ENCODE results near the gene HYI.

HYI gene

GRCh38 chr1:43443197-43443946, 10.4 kb downstream of the HYI start:
- no peak for DNase-seq

DNA sequence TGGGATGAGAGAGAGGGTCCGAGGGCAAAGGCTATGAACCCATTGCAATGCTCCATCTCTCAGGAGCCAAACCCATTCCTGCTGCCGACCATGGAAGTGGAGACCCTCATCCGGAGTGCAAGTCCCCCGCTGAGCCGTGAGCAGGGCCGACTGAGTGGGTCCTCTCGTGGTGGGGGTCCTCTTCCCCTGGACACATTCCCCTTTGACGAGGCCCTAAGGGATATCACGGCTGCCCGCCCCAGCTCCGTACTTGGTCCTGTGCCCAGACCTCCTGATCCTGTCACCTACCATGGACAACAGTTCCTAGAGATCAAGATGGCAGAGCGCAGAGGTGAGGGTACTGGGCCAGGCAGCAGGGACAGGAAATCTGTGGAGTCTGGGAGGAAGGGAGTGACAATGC, 11.0 kb downstream of the HYI start:
- no peak for DNase-seq

- DNase-seq = no peak
Observed at GRCh38 chr1:43441894-43442637, 11.7 kb downstream of the HYI start.

- DNase-seq = no peak
Observed at GRCh38 chr1:43441166-43441893, 12.4 kb downstream of the HYI start.

DNA sequence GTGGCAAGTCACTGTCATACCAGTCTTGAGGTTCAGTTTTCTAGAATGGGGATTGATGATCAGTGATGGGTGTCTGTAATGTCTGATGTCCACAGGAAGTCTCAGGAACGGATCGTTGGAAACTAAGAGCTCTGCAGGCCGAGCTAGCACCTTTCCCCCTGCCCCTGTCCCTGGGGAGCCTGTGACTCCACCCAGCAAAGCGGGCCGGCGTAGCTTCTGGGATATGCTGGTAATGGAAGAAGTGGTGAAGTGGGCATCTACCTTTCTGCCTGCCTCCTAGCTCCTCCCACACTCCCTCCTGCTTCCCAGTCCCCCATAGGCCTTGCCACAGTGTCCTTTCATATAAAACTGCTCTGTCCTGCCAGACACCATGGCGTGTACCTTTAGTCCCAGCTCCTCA, 13.4 kb downstream of the HYI start:
- no peak for DNase-seq

DNA sequence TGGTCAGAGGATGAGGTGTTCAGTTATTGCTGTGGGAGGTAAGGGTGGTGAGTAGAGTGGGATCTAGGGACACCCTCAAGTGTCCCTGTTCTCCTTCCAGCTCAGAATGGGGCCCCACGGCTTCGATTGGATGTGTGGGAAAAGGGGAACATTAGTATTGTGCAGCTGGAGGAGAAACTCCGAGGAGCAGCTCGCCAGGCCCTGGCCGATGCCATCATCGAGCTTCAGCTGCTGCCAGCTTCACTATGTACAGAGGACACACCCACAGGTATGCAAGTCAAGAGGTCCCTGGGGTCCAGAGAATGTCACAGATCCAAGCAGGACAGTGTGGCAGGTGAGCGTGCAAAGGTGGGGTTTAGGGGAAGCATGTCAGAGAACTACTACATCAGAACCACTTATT, 13.9 kb downstream of the HYI start:
- no peak for DNase-seq

GRCh38 chr1:43438953-43439581, 14.7 kb downstream of the HYI start:
- DNase-seq = no peak

GRCh38 chr1:43438576-43438952, 15.2 kb downstream of the HYI start:
- no peak for DNase-seq

- DNase-seq = no peak
Observed at GRCh38 chr1:43438006-43438405, 15.7 kb downstream of the HYI start.

GRCh38 chr1:43437031-43437973, 16.4 kb downstream of the HYI start:
- DNase-seq = no peak

- DNase-seq = no peak
Observed at GRCh38 chr1:43436371-43436770, 17.4 kb downstream of the HYI start.

DNA sequence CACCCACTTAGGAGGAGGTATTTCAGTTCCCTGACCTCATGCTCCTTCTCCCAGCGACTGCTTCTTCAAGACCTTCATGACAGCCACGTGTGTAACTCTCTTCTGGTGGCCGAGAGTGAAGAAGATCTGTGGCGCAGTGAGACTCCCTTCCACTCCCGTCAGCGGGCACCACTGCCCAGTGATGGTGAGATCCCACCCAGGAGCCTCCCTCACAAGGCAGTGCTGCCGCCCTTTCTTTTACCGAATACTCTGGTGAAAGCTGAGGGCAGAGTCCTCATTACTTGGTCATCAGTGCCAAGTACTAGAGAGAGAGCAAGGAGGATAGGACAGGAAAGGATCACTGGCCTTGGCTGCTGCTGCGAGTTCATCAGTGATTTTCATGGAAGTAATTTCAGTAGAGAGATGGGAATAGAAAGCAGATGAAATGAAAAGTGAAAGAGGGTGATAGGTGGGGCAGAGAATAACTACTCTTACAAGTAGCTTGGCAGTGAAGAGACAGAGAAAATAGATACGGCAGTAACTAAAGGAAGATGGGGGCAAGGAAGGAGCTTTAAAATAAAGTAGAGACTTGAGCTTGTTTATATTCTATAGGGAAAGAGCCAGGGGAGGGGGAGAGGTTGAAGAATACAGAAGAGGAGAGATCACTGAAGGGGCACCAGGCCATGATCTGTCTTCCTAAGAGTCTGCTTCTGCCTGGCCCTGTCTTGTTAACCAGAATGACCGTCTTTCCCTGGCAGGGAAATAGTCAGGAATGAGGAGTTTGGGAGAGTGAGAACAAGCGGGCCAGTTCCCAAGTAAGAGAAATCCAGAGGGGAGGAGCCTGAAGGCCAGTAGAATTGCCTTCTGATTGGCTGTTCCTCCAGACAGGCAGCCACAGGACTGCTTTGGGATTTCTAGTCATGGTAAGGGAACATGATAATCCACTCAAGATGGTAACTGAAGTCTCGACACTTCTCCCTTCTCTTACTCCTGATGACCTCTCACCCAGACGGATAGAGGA, 18.3 kb downstream of the HYI start:
- DNase-seq = no peak

GRCh38 chr1:43434256-43434655, 19.5 kb downstream of the HYI start:
- DNase-seq = no peak

- DNase-seq = no peak
Observed at GRCh38 chr1:43432907-43433306, 20.8 kb downstream of the HYI start.

DNA sequence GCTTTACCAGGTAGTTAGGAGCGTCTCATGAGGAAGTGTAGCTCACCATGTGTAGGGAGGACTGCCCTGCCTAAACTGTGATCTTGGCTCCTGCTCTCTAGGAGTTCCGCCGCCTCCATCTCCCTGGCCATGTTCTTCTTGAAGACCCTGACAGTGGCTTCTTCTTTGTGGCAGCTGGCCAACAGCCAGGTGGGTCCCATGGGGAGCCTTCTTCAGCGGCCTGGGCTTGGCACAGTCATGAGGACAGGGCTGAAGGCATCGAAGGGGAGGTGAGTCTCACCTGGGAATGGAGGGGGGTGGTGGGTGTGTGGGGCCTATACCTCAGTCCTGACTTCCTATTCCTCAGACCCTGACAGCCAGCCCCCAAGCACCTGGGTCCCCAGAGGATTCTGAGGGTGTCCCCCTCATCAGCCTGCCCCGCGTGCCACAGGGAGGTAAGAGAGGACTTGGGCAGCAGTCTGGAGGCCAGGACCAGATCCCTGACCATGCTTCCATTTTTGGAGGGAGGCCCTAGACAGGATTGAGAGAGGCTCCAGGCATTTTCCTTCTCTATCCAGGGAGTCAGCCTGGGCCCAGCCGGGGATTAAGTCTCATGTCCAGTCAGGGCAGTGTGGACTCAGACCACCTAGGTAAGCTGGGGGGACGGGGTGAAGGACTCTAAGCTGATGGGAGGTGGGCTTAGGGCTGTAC, 21.4 kb downstream of the HYI start:
- DNase-seq = no peak

GRCh38 chr1:43431676-43432075, 22.1 kb downstream of the HYI start:
- DNase-seq = no peak

- DNase-seq = no peak
Observed at GRCh38 chr1:43430831-43431230, 22.9 kb downstream of the HYI start.

GRCh38 chr1:43427941-43428340, 25.8 kb downstream of the HYI start:
- DNase-seq = no peak

DNA sequence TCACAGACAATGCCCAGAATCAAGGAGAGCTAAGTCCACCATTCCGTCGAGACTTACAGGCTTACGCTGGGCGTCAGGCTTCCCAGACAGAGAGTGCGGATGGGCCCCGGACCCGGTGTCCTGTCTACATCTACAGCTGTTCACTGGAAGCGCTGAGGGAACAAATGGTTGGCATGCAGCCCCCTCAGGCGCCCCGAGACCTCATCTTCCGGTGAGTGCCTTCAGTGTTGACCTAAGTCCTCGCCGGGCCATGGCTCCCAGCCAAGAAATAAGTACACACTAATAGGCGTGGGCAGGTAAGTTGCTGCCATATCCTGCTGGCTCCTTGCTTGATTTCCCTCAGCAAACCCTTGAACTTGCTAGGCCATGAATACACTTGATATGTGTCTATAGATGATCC, 26.2 kb downstream of the HYI start:
- DNase-seq = no peak

DNA sequence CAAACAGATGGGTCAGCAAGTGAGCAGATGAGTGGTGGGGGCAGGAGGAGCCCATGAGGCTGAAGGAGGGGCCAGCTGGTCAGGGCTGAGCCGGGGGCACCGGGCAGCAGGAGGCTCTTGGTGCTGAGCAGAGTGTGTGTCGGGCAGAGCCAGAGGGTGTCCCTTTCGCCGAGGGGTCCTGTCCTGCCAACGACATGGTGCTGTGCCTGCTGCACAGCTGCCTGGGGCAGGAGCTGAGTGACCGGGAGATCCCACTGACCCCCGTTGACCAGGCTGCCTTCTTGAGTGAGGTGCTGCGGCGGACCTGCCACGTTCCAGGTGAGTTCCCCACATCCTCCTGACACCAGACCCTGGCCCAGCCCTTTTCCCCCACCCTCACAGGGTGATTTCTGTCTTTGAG, 27.5 kb downstream of the HYI start:
- no peak for DNase-seq
